Endothelial cell of umbilical vein (primary cell): ENCODE results near the gene CDC37L1.

Experiments used
- CTCF ChIP-seq, 2 donors: IDR thresholded peaks; 1 replicate in 1 of 2; 2 replicates in 1 of 2; pipeline ENCODE4 v1.5.1; 2011; ENCODE audit warnings: low read length in 2 of 2, mild to moderate bottlenecking in 2 of 2, moderate library complexity in 2 of 2, control low read depth in 1 of 2, inconsistent platforms in 1 of 2, low read depth in 1 of 2; ENCODE audit not compliant: insufficient read depth in 1 of 2; ENCODE audit errors: extremely low read depth in 1 of 2
- EZH2 ChIP-seq: IDR thresholded peaks from 2 replicates; pipeline ENCODE4 v1.6.1; 2012; ENCODE audit warnings: borderline replicate concordance, low read depth, mild to moderate bottlenecking, moderate library complexity, low read length, inconsistent platforms; ENCODE audit not compliant: severe bottlenecking
- FOS ChIP-seq: IDR thresholded peaks from 2 replicates; pipeline ENCODE4 v1.6.1; 2011; ENCODE audit warnings: mild to moderate bottlenecking, low read length, moderate library complexity, borderline replicate concordance; ENCODE audit not compliant: insufficient read depth
- MAX ChIP-seq: IDR thresholded peaks from 2 replicates; pipeline ENCODE4 v1.6.1; 2011; ENCODE audit not compliant: insufficient read depth, insufficient read length
- MYC ChIP-seq: IDR thresholded peaks from one replicate; pipeline ENCODE4 v1.6.1; 2011; ENCODE audit warnings: mild to moderate bottlenecking, low read depth, low read length
- POLR2A ChIP-seq: IDR thresholded peaks from 2 replicates; pipeline ENCODE4 v1.6.1; 2012; ENCODE audit warnings: low read depth, mild to moderate bottlenecking, control low read depth, low read length
- POLR2AphosphoS5 ChIP-seq: IDR thresholded peaks from 2 replicates; pipeline ENCODE4 v1.6.1; 2012; ENCODE audit warnings: low read depth, mild to moderate bottlenecking, control low read depth, low read length, moderate library complexity; ENCODE audit not compliant: insufficient read depth

GRCh38 chr9:4709380-4709779, 30.0 kb downstream of the CDC37L1 start:
- no peak for TF ChIP-seq CTCF (IDR thresholded peaks at IDR 0.05; ENCODE audit: extremely low read depth in 1 of 2, insufficient read depth in 1 of 2, low read depth in 1 of 2, low read length in 2 of 2)
- no peak for TF ChIP-seq POLR2AphosphoS5
- no peak for TF ChIP-seq EZH2
- no peak for TF ChIP-seq POLR2A
- TF ChIP-seq FOS: no peak
- no peak for TF ChIP-seq MYC
- TF ChIP-seq MAX: no peak
